Measurements from ENCODE around the gene MBIP. TPM values are rescaled to one million over a fixed set of nuclear protein-coding genes. Genes with fewer than 3 reads are reported as not detected.
"Not testable (repeated sequence)": the region's sequence is repeated elsewhere in the genome, so short reads cannot be mapped to it uniquely, and the experiment has no call there.

Gene MBIP
- total RNA-seq, 1 experiment from 2014 or later: 16.7 TPM

- H3K27me3 ChIP-seq (replicated peaks): peaks cover 35% of the 10 kb centered on the region
- H3K4me1 ChIP-seq (replicated peaks); DNase-seq (ENCODE audit: low read depth in 1 of 2, low spot score in 2 of 2); H3K36me3 ChIP-seq; H3K27ac ChIP-seq; H3K4me3 ChIP-seq; H3K9me3 ChIP-seq (replicated peaks): not testable (repeated sequence)
Measured at GRCh38 chr14:36327573-36327972, 7.1 kb upstream of the MBIP start.

- peaks cover 29% of the 10 kb centered on the region for H3K27me3 ChIP-seq (replicated peaks)
- no peak overlapping the region for H3K27ac ChIP-seq
- H3K9me3 ChIP-seq (replicated peaks): no peaks in the 10 kb centered on the region
- no peaks in the 10 kb centered on the region for H3K36me3 ChIP-seq
- no peak for DNase-seq (ENCODE audit: low read depth in 1 of 2, low spot score in 2 of 2)
- H3K4me1 ChIP-seq (replicated peaks): no peaks in the 10 kb centered on the region
- H3K4me3 ChIP-seq: no peak overlapping the region
Measured at GRCh38 chr14:36325853-36326252, 5.4 kb upstream of the MBIP start.

GRCh38 chr14:36324897-36325296 lies 4.5 kb upstream of the MBIP start:
- Histone ChIP-seq H3K27ac (no peak overlapping the region), H3K36me3 (no peaks in the 10 kb centered on the region), H3K9me3 (replicated peaks) (no peaks in the 10 kb centered on the region), H3K4me1 (replicated peaks) (no peaks in the 10 kb centered on the region), H3K27me3 (replicated peaks) (peaks cover 29% of the 10 kb centered on the region), H3K4me3 (no peak overlapping the region)
- no peak for DNase-seq (ENCODE audit: low read depth in 1 of 2, low spot score in 2 of 2)

- H3K27ac ChIP-seq: no peak overlapping the region
Measured at GRCh38 chr14:36320897-36321381, 502 bp upstream of the MBIP start.

GRCh38 chr14:36319899-36320199 lies 588 bp downstream of the MBIP start:
- no peaks in the 10 kb centered on the region for H3K9me3 ChIP-seq (replicated peaks)
- DNase-seq (ENCODE audit: low read depth in 1 of 2, low spot score in 2 of 2): no peak
- H3K27ac ChIP-seq: peak overlapping the region; percentile 72
- no peaks in the 10 kb centered on the region for H3K36me3 ChIP-seq
- no peaks in the 10 kb centered on the region for H3K4me1 ChIP-seq (replicated peaks)
- peaks cover 3% of the 10 kb centered on the region; the same call in 1 of the 2 replicates for H3K27me3 ChIP-seq (replicated peaks)
- H3K4me3 ChIP-seq: peak overlapping the region; percentile 66

More at GRCh38 chr14:36320897-36321381, 502 bp upstream of the MBIP start:
- Histone ChIP-seq H3K4me3 (peak overlapping the region; percentile 66), H3K9me3 (replicated peaks) (no peaks in the 10 kb centered on the region), H3K27me3 (replicated peaks) (peaks cover 6% of the 10 kb centered on the region), H3K36me3 (no peaks in the 10 kb centered on the region), H3K4me1 (replicated peaks) (no peaks in the 10 kb centered on the region)
- DNase-seq (ENCODE audit: low read depth in 1 of 2, low spot score in 2 of 2): no peak

- Histone ChIP-seq H3K36me3 (peaks cover 14% of the 10 kb centered on the region), H3K9me3 (replicated peaks) (no peaks in the 10 kb centered on the region), H3K4me1 (replicated peaks) (no peaks in the 10 kb centered on the region), H3K27me3 (replicated peaks) (no peaks in the 10 kb centered on the region; the same call in 1 of the 2 replicates), H3K4me3 (no peak overlapping the region), H3K27ac (no peak overlapping the region)
- no peak for DNase-seq (ENCODE audit: low read depth in 1 of 2, low spot score in 2 of 2)
Measured at GRCh38 chr14:36317650-36318049, 2.8 kb downstream of the MBIP start.

GRCh38 chr14:36316131-36316530 lies 4.3 kb downstream of the MBIP start:
- Histone ChIP-seq H3K9me3 (replicated peaks) (no peaks in the 10 kb centered on the region), H3K4me3 (no peak overlapping the region), H3K27me3 (replicated peaks) (no peaks in the 10 kb centered on the region), H3K27ac (no peak overlapping the region), H3K4me1 (replicated peaks) (no peaks in the 10 kb centered on the region), H3K36me3 (peaks cover 22% of the 10 kb centered on the region)
- DNase-seq (ENCODE audit: low read depth in 1 of 2, low spot score in 2 of 2): no peak

GRCh38 chr14:36315159-36315853 lies 5.1 kb downstream of the MBIP start:
- H3K27ac ChIP-seq: no peak overlapping the region
- DNase-seq (ENCODE audit: low read depth in 1 of 2, low spot score in 2 of 2): no peak
- H3K9me3 ChIP-seq (replicated peaks): no peaks in the 10 kb centered on the region
- no peak overlapping the region for H3K4me3 ChIP-seq
- peaks cover 30% of the 10 kb centered on the region for H3K36me3 ChIP-seq
- H3K4me1 ChIP-seq (replicated peaks): no peaks in the 10 kb centered on the region
- no peaks in the 10 kb centered on the region for H3K27me3 ChIP-seq (replicated peaks)

GRCh38 chr14:36313898-36314297 lies 6.5 kb downstream of the MBIP start:
- H3K9me3 ChIP-seq (replicated peaks): no peaks in the 10 kb centered on the region
- no peak for DNase-seq (ENCODE audit: low read depth in 1 of 2, low spot score in 2 of 2)
- no peaks in the 10 kb centered on the region for H3K27me3 ChIP-seq (replicated peaks)
- no peak overlapping the region for H3K27ac ChIP-seq
- no peaks in the 10 kb centered on the region for H3K4me1 ChIP-seq (replicated peaks)
- peaks cover 43% of the 10 kb centered on the region for H3K36me3 ChIP-seq
- H3K4me3 ChIP-seq: no peak overlapping the region

GRCh38 chr14:36313206-36313605 lies 7.2 kb downstream of the MBIP start:
- no peak for DNase-seq (ENCODE audit: low read depth in 1 of 2, low spot score in 2 of 2)
- Histone ChIP-seq H3K4me3 (no peak overlapping the region), H3K27ac (no peak overlapping the region), H3K27me3 (replicated peaks) (no peaks in the 10 kb centered on the region), H3K4me1 (replicated peaks) (no peaks in the 10 kb centered on the region), H3K36me3 (peaks cover 50% of the 10 kb centered on the region), H3K9me3 (replicated peaks) (no peaks in the 10 kb centered on the region)

GRCh38 chr14:36306836-36307235 lies 13.6 kb downstream of the MBIP start:
- Histone ChIP-seq H3K36me3 (peaks cover 81% of the 10 kb centered on the region), H3K27ac (no peak overlapping the region), H3K4me1 (replicated peaks) (no peaks in the 10 kb centered on the region), H3K9me3 (replicated peaks) (no peaks in the 10 kb centered on the region), H3K4me3 (no peak overlapping the region), H3K27me3 (replicated peaks) (no peaks in the 10 kb centered on the region)
- DNase-seq (ENCODE audit: low read depth in 1 of 2, low spot score in 2 of 2): no peak

- H3K27me3 ChIP-seq (replicated peaks): no peaks in the 10 kb centered on the region
- no peaks in the 10 kb centered on the region for H3K9me3 ChIP-seq (replicated peaks)
- no peak for DNase-seq (ENCODE audit: low read depth in 1 of 2, low spot score in 2 of 2)
- peaks cover 67% of the 10 kb centered on the region for H3K36me3 ChIP-seq
- H3K4me3 ChIP-seq: no peak overlapping the region
- no peak overlapping the region for H3K27ac ChIP-seq
- peaks cover 12% of the 10 kb centered on the region for H3K4me1 ChIP-seq (replicated peaks)
Measured at GRCh38 chr14:36304895-36305294, 15.5 kb downstream of the MBIP start.

- Histone ChIP-seq H3K9me3 (replicated peaks) (no peaks in the 10 kb centered on the region), H3K36me3 (peaks cover 66% of the 10 kb centered on the region), H3K4me3 (no peak overlapping the region), H3K27ac (no peak overlapping the region), H3K27me3 (replicated peaks) (no peaks in the 10 kb centered on the region), H3K4me1 (replicated peaks) (peaks cover 12% of the 10 kb centered on the region)
- no peak for DNase-seq (ENCODE audit: low read depth in 1 of 2, low spot score in 2 of 2)
Measured at GRCh38 chr14:36303960-36304359, 16.5 kb downstream of the MBIP start.

GRCh38 chr14:36302823-36303222 lies 17.6 kb downstream of the MBIP start:
- no peak for DNase-seq (ENCODE audit: low read depth in 1 of 2, low spot score in 2 of 2)
- Histone ChIP-seq H3K9me3 (replicated peaks) (no peaks in the 10 kb centered on the region), H3K36me3 (peaks cover 68% of the 10 kb centered on the region), H3K4me3 (no peak overlapping the region), H3K27me3 (replicated peaks) (no peaks in the 10 kb centered on the region), H3K4me1 (replicated peaks) (peaks cover 12% of the 10 kb centered on the region), H3K27ac (no peak overlapping the region)

- H3K4me3 ChIP-seq: no peak overlapping the region
- no peak for DNase-seq (ENCODE audit: low read depth in 1 of 2, low spot score in 2 of 2)
- H3K27me3 ChIP-seq (replicated peaks): no peaks in the 10 kb centered on the region
- no peak overlapping the region for H3K27ac ChIP-seq
- H3K4me1 ChIP-seq (replicated peaks): peaks cover 12% of the 10 kb centered on the region
- peaks cover 68% of the 10 kb centered on the region for H3K36me3 ChIP-seq
- H3K9me3 ChIP-seq (replicated peaks): no peaks in the 10 kb centered on the region
Measured at GRCh38 chr14:36301159-36301558, 19.3 kb downstream of the MBIP start.
